SHP77 (cell line): Measurements from ENCODE around the gene MFAP4.

ENCODE experiments used
- DNase-seq, 2 experiments: peaks; one replicate each; lab custom pipeline; 2025; lab: John Stamatoyannopoulos, UW

MFAP4 gene

GRCh38 chr17:19410091-19410490 is 23.1 kb upstream of the MFAP4 start:
- no peak for DNase-seq

GRCh38 chr17:19409509-19409908 is 22.5 kb upstream of the MFAP4 start:
- DNase-seq: no peak

GRCh38 chr17:19409066-19409465 is 22.1 kb upstream of the MFAP4 start:
- DNase-seq: no peak

GRCh38 chr17:19408346-19408710 is 21.3 kb upstream of the MFAP4 start:
- DNase-seq: no peak

GRCh38 chr17:19407601-19408345 is 20.8 kb upstream of the MFAP4 start:
- DNase-seq: no peak

GRCh38 chr17:19405114-19405513 is 18.1 kb upstream of the MFAP4 start:
- DNase-seq: no peak

GRCh38 chr17:19404264-19404663 is 17.3 kb upstream of the MFAP4 start:
- no peak for DNase-seq

- DNase-seq: no peak
These were observed 16.0 kb upstream of the MFAP4 start for GRCh38 chr17:19403021-19403420.

- DNase-seq: no peak
These were observed 15.2 kb upstream of the MFAP4 start for GRCh38 chr17:19402171-19402570.

GRCh38 chr17:19401321-19402010 is 14.5 kb upstream of the MFAP4 start:
- peak in 1 of 2 experiments; percentile 31 for DNase-seq

GRCh38 chr17:19399750-19400450 is 12.9 kb upstream of the MFAP4 start:
- no peak for DNase-seq

- DNase-seq: peak; percentile 69 to 85
These were observed 11.6 kb upstream of the MFAP4 start for GRCh38 chr17:19398301-19399181.

GRCh38 chr17:19397556-19398041 is 10.6 kb upstream of the MFAP4 start:
- no peak for DNase-seq

- DNase-seq: no peak
These were observed 5.3 kb upstream of the MFAP4 start for GRCh38 chr17:19392303-19392702.

GRCh38 chr17:19391432-19391831 is 4.4 kb upstream of the MFAP4 start:
- DNase-seq: no peak

- DNase-seq: no peak
These were observed 4.0 kb upstream of the MFAP4 start for GRCh38 chr17:19390951-19391350.

GRCh38 chr17:19388791-19389785 is 2.1 kb upstream of the MFAP4 start:
- DNase-seq: no peak

GRCh38 chr17:19387921-19388521 is 1.0 kb upstream of the MFAP4 start:
- DNase-seq: no peak

GRCh38 chr17:19386051-19386929 is 700 bp downstream of the MFAP4 start:
- DNase-seq: no peak
